Measurements from ENCODE around the gene TDRD3.

DNA sequence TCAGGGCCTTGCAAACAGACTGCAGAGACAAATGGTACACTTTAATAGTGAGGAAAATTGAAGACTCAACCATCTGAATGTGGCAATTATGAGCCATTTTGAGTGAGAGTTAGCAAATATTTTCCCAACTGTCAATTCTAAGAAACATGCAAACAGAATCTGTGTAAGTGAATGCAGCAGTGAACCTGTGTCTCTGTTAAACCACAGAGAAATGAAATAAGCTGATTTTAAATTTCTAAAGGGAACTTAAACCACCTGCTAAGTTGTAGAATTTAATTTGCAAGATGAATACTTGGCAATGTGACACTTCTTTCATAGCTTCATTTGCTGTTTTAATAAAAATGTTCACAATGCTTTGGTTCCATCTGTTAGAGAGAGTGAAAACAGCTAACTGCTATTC, 42.0 kb upstream of the TDRD3 start:
- TF ChIP-seq, protein P1, sequence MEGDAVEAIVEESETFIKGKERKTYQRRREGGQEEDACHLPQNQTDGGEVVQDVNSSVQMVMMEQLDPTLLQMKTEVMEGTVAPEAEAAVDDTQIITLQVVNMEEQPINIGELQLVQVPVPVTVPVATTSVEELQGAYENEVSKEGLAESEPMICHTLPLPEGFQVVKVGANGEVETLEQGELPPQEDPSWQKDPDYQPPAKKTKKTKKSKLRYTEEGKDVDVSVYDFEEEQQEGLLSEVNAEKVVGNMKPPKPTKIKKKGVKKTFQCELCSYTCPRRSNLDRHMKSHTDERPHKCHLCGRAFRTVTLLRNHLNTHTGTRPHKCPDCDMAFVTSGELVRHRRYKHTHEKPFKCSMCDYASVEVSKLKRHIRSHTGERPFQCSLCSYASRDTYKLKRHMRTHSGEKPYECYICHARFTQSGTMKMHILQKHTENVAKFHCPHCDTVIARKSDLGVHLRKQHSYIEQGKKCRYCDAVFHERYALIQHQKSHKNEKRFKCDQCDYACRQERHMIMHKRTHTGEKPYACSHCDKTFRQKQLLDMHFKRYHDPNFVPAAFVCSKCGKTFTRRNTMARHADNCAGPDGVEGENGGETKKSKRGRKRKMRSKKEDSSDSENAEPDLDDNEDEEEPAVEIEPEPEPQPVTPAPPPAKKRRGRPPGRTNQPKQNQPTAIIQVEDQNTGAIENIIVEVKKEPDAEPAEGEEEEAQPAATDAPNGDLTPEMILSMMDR (IDR thresholded peaks at IDR 0.05; ENCODE audit: low read depth, low read length) = no peak
- no peak for TF ChIP-seq EZH2phosphoT487 (IDR thresholded peaks at IDR 0.05; ENCODE audit: low read depth)

Measured in OCI-LY3 (cell line).